ENCODE results near the gene HNRNPLL. TPM values are rescaled to one million over a fixed set of nuclear protein-coding genes. Genes with fewer than 3 reads are reported as not detected.

HNRNPLL gene
- total and polyA plus RNA-seq, 2 of the 8 experiments (the other 6 are each of a cell fraction or from before 2014, with no cell fraction given) = 18.6 to 69.3 TPM

GRCh38 chr2:38605298-38605830 is 2.6 kb upstream of the HNRNPLL start (continued):
- TF ChIP-seq FOSL1 (IDR thresholded peaks at IDR 0.05; ENCODE audit: insufficient read depth, low read depth, low read length) (no peak), RBBP5 (IDR thresholded peaks at IDR 0.05; ENCODE audit: borderline replicate concordance, low read depth, low read length) (no peak), SIN3A (conservative IDR thresholded peaks at IDR 0.05 in 1 of 2, IDR thresholded peaks at IDR 0.05 in 1 of 2; ENCODE audit: low read depth in 1 of 2, low read length in 2 of 2) (no peak), BACH1 (IDR thresholded peaks at IDR 0.05; ENCODE audit: low read length) (no peak), GTF2F1 (IDR thresholded peaks at IDR 0.05; ENCODE audit: borderline replicate concordance, low read depth, low read length) (no peak), EZH2 (IDR thresholded peaks at IDR 0.05; ENCODE audit: low read depth, low read length, severe bottlenecking) (no peak), TCF12 (IDR thresholded peaks at IDR 0.05; ENCODE audit: low read depth, low read length) (no peak), SP1 (IDR thresholded peaks at IDR 0.05; ENCODE audit: low read depth, low read length) (no peak)

All from H1 (cell line).